Fibroblast of lung (primary cell): ENCODE results near the gene DPT. TPM values are rescaled to one million over a fixed set of nuclear protein-coding genes. Genes with fewer than 3 reads are reported as not detected.

Source experiments
- DNase-seq, 2 donors: peaks; one replicate each; pipeline versions ENCODE4 v3.0.0 to v3.0.0-alpha.2; 2010; ENCODE audit warnings: low read depth in 2 of 2
- H2AFZ ChIP-seq: 2 replicates; pipeline ENCODE4 v1.5.1; 2012; ENCODE audit warnings: low read length, control low read depth, inconsistent platforms
- H3K27ac ChIP-seq: 2 replicates; pipeline ENCODE4 v1.5.1; 2011; ENCODE audit warnings: low read length, control low read depth; ENCODE audit not compliant: insufficient read depth
- H3K27me3 ChIP-seq: 2 replicates; pipeline ENCODE4 v1.5.1; 2011; ENCODE audit warnings: mild to moderate bottlenecking, low read length; ENCODE audit not compliant: control insufficient read depth, insufficient read depth
- H3K36me3 ChIP-seq: 2 replicates; pipeline ENCODE4 v1.5.1; 2011; ENCODE audit warnings: low read length; ENCODE audit not compliant: control insufficient read depth, insufficient read depth
- H3K4me1 ChIP-seq: 2 replicates; pipeline ENCODE4 v1.5.1; 2011; ENCODE audit warnings: low read length; ENCODE audit not compliant: control insufficient read depth, insufficient read depth; ENCODE audit errors: extremely low read depth
- H3K4me2 ChIP-seq: 2 replicates; pipeline ENCODE4 v1.5.1; 2011; ENCODE audit warnings: low read length, control low read depth; ENCODE audit not compliant: insufficient read depth; ENCODE audit errors: extremely low read depth
- H3K4me3 ChIP-seq, 4 experiments: fragments of 200-600 bp in 1 of 4; sonication (generic) in 1 of 4; replicated peaks in 1 of 4; 2 replicates each; pipeline ENCODE4 v1.5.1; 2011 to 2016; ENCODE audit warnings: low read length in 4 of 4, low read depth in 3 of 4, mild to moderate bottlenecking in 3 of 4, control low read depth in 2 of 4, inconsistent platforms in 1 of 4, mixed read lengths in 1 of 4; ENCODE audit not compliant: insufficient read depth in 1 of 4; ENCODE audit errors: control extremely low read depth in 1 of 4
- H3K79me2 ChIP-seq: 2 replicates; pipeline ENCODE4 v1.5.1; 2012; ENCODE audit warnings: mild to moderate bottlenecking, low read length, inconsistent platforms; ENCODE audit not compliant: control insufficient read depth, insufficient read depth
- H3K9ac ChIP-seq: 2 replicates; pipeline ENCODE4 v1.5.1; 2011; ENCODE audit warnings: mild to moderate bottlenecking, low read length, control low read depth; ENCODE audit not compliant: insufficient read depth
- H3K9me3 ChIP-seq: 2 replicates; pipeline ENCODE4 v1.5.1; 2012; ENCODE audit warnings: low read depth, low read length; ENCODE audit not compliant: control insufficient read depth, insufficient read depth
- H4K20me1 ChIP-seq: 2 replicates; pipeline ENCODE4 v1.5.1; 2011; ENCODE audit warnings: low read length; ENCODE audit not compliant: control insufficient read depth, insufficient read depth; ENCODE audit errors: extremely low read depth
- CTCF ChIP-seq, 2 donors: IDR thresholded peaks in 1 of 2; conservative IDR thresholded peaks in 1 of 2; 1 replicate in 1 of 2; 2 replicates in 1 of 2; pipeline ENCODE4 v1.5.1; 2011 to 2012; ENCODE audit warnings: low read length in 2 of 2, control low read depth in 1 of 2, inconsistent platforms in 1 of 2, low read depth in 1 of 2, mild to moderate bottlenecking in 1 of 2
- EZH2 ChIP-seq: IDR thresholded peaks from 2 replicates; pipeline ENCODE4 v1.5.1; 2012; ENCODE audit warnings: low read length, control low read depth, mild to moderate bottlenecking; ENCODE audit errors: missing control alignments
- polyA plus RNA-seq, 2 donors: library from polyadenylated mRNA; depleted of rRNA in 1 of 2; stranded (reverse) in 1 of 2; unstranded in 1 of 2; fragments of >200 nt; gene quantifications; 2 replicates each; pipeline ENCODE4 v1.2.1, GENCODE V29; 2011 to 2012; ENCODE audit warnings: missing spikeins in 1 of 2
- total RNA-seq: library from RNA; depleted of rRNA; stranded (reverse); fragments of >200 nt; gene quantifications from 2 replicates; pipeline ENCODE4 v1.2.1, GENCODE V29; 2014

Gene DPT
- total and polyA plus RNA-seq, 2 donors (not counting 1 experiment from before 2014, with no cell fraction given): 2.4 to 4.1 TPM

GRCh38 chr1:168742386-168742785, 13.4 kb upstream of the DPT start:
- H3K27me3 ChIP-seq: no peaks in the 10 kb centered on the region
- TF ChIP-seq EZH2 (no peak), CTCF (conservative IDR thresholded peaks at IDR 0.05 in 1 of 2, IDR thresholded peaks at IDR 0.05 in 1 of 2; ENCODE audit: low read depth in 1 of 2, low read length in 2 of 2) (no peak)
- H3K27ac ChIP-seq: no peak overlapping the region
- no peaks in the 10 kb centered on the region for H4K20me1 ChIP-seq
- no peaks in the 10 kb centered on the region for H3K9me3 ChIP-seq
- no peaks in the 10 kb centered on the region for H3K79me2 ChIP-seq
- DNase-seq: no peak
- H3K4me3 ChIP-seq: no peak overlapping the region
- H3K4me1 ChIP-seq: no peaks in the 10 kb centered on the region
- no peaks in the 10 kb centered on the region for H3K36me3 ChIP-seq
- H3K9ac ChIP-seq: no peak overlapping the region
- no peak overlapping the region for H3K4me2 ChIP-seq
- H2AFZ ChIP-seq: no peak overlapping the region

GRCh38 chr1:168739908-168740307, 10.9 kb upstream of the DPT start:
- Histone ChIP-seq H3K9ac (no peak overlapping the region), H4K20me1 (no peaks in the 10 kb centered on the region), H3K27ac (no peak overlapping the region), H3K27me3 (no peaks in the 10 kb centered on the region), H3K4me1 (no peaks in the 10 kb centered on the region), H3K4me3 (no peak overlapping the region), H3K79me2 (no peaks in the 10 kb centered on the region), H3K9me3 (no peaks in the 10 kb centered on the region), H3K4me2 (no peak overlapping the region), H2AFZ (no peak overlapping the region), H3K36me3 (no peaks in the 10 kb centered on the region)
- no peak for DNase-seq
- TF ChIP-seq EZH2: no peak

- DNase-seq: no peak
- H3K27ac ChIP-seq: no peak overlapping the region
Measured at GRCh38 chr1:168736520-168736919, 7.5 kb upstream of the DPT start.

More at GRCh38 chr1:168736520-168736919, 7.5 kb upstream of the DPT start:
- H4K20me1 ChIP-seq: no peaks in the 10 kb centered on the region
- no peak for TF ChIP-seq CTCF (conservative IDR thresholded peaks at IDR 0.05 in 1 of 2, IDR thresholded peaks at IDR 0.05 in 1 of 2; ENCODE audit: low read depth in 1 of 2, low read length in 2 of 2)
- H3K4me1 ChIP-seq: no peaks in the 10 kb centered on the region
- no peaks in the 10 kb centered on the region for H3K9me3 ChIP-seq
- H3K36me3 ChIP-seq: no peaks in the 10 kb centered on the region
- H3K4me3 ChIP-seq: no peak overlapping the region
- H3K79me2 ChIP-seq: no peaks in the 10 kb centered on the region
- H3K27me3 ChIP-seq: no peaks in the 10 kb centered on the region
- no peak overlapping the region for H3K9ac ChIP-seq
- H2AFZ ChIP-seq: no peak overlapping the region
- H3K4me2 ChIP-seq: no peak overlapping the region
